ENCODE measurements around the gene TMEM121.

TMEM121 gene

GRCh38 chr14:105490267-105490571 is 36.2 kb upstream of the TMEM121 start:
- no peaks in the 10 kb centered on the region for H3K27me3 ChIP-seq (ENCODE audit: control insufficient read depth, insufficient read depth, low read length)
- no peaks in the 10 kb centered on the region for H3K36me3 ChIP-seq (ENCODE audit: control insufficient read depth, insufficient read depth, low read length)
- H3K4me3 ChIP-seq (ENCODE audit: low read length) = peak overlapping the region; percentile 32
- peaks cover 45% of the 10 kb centered on the region for H3K4me1 ChIP-seq (ENCODE audit: control insufficient read depth, insufficient read depth, low read length)
- no peaks in the 10 kb centered on the region for H3K9me3 ChIP-seq (ENCODE audit: control insufficient read depth, low read length)
- H3K9ac ChIP-seq (ENCODE audit: low read length) = peak overlapping the region; percentile 74

- Histone ChIP-seq H3K9me3 (ENCODE audit: control insufficient read depth, low read length) (no peaks in the 10 kb centered on the region), H3K27me3 (ENCODE audit: control insufficient read depth, insufficient read depth, low read length) (no peaks in the 10 kb centered on the region), H3K4me3 (ENCODE audit: low read length) (peak within 1 kb of the TSS; percentile 56), H3K9ac (ENCODE audit: low read length) (peak within 1 kb of the TSS; percentile 79), H3K36me3 (ENCODE audit: control insufficient read depth, insufficient read depth, low read length) (no peaks in the 10 kb centered on the region), H3K4me1 (ENCODE audit: control insufficient read depth, insufficient read depth, low read length) (peaks cover 39% of the 10 kb centered on the region)
These were observed 35.6 kb upstream of the TMEM121 start, which contains the start of gene TEDC1 for GRCh38 chr14:105490572-105491365. TSS of gene TEDC1 (plus strand) at chr14:105491246. CDS start at chr14:105491376, 130 bp downstream.

- no peaks in the 10 kb centered on the region for H3K9me3 ChIP-seq (ENCODE audit: control insufficient read depth, low read length)
- H3K9ac ChIP-seq (ENCODE audit: low read length) = peak overlapping the region; percentile 79
- H3K36me3 ChIP-seq (ENCODE audit: control insufficient read depth, insufficient read depth, low read length) = no peaks in the 10 kb centered on the region
- peak overlapping the region; percentile 56 for H3K4me3 ChIP-seq (ENCODE audit: low read length)
- H3K27me3 ChIP-seq (ENCODE audit: control insufficient read depth, insufficient read depth, low read length) = no peaks in the 10 kb centered on the region
- H3K4me1 ChIP-seq (ENCODE audit: control insufficient read depth, insufficient read depth, low read length) = peaks cover 32% of the 10 kb centered on the region
These were observed 34.9 kb upstream of the TMEM121 start for GRCh38 chr14:105491366-105491973.

- Histone ChIP-seq H3K4me3 (ENCODE audit: low read length) (no peak overlapping the region), H3K9me3 (ENCODE audit: control insufficient read depth, low read length) (no peaks in the 10 kb centered on the region), H3K4me1 (ENCODE audit: control insufficient read depth, insufficient read depth, low read length) (peaks cover 29% of the 10 kb centered on the region), H3K36me3 (ENCODE audit: control insufficient read depth, insufficient read depth, low read length) (no peaks in the 10 kb centered on the region), H3K27me3 (ENCODE audit: control insufficient read depth, insufficient read depth, low read length) (no peaks in the 10 kb centered on the region), H3K9ac (ENCODE audit: low read length) (no peak overlapping the region)
These were observed 34.1 kb upstream of the TMEM121 start for GRCh38 chr14:105492031-105492970.

GRCh38 chr14:105492971-105493871 is 33.2 kb upstream of the TMEM121 start:
- Histone ChIP-seq H3K9ac (ENCODE audit: low read length) (no peak overlapping the region), H3K36me3 (ENCODE audit: control insufficient read depth, insufficient read depth, low read length) (no peaks in the 10 kb centered on the region), H3K4me3 (ENCODE audit: low read length) (no peak overlapping the region), H3K27me3 (ENCODE audit: control insufficient read depth, insufficient read depth, low read length) (no peaks in the 10 kb centered on the region), H3K9me3 (ENCODE audit: control insufficient read depth, low read length) (no peaks in the 10 kb centered on the region), H3K4me1 (ENCODE audit: control insufficient read depth, insufficient read depth, low read length) (peaks cover 21% of the 10 kb centered on the region)

- no peak overlapping the region for H3K9ac ChIP-seq (ENCODE audit: low read length)
- no peaks in the 10 kb centered on the region for H3K9me3 ChIP-seq (ENCODE audit: control insufficient read depth, low read length)
- no peaks in the 10 kb centered on the region for H3K36me3 ChIP-seq (ENCODE audit: control insufficient read depth, insufficient read depth, low read length)
- H3K27me3 ChIP-seq (ENCODE audit: control insufficient read depth, insufficient read depth, low read length) = no peaks in the 10 kb centered on the region
- no peak overlapping the region for H3K4me3 ChIP-seq (ENCODE audit: low read length)
- H3K4me1 ChIP-seq (ENCODE audit: control insufficient read depth, insufficient read depth, low read length) = peaks cover 13% of the 10 kb centered on the region
These were observed 32.3 kb upstream of the TMEM121 start for GRCh38 chr14:105493921-105494605.

GRCh38 chr14:105494606-105494929 is 31.8 kb upstream of the TMEM121 start:
- Histone ChIP-seq H3K9ac (ENCODE audit: low read length) (no peak overlapping the region), H3K9me3 (ENCODE audit: control insufficient read depth, low read length) (no peaks in the 10 kb centered on the region), H3K36me3 (ENCODE audit: control insufficient read depth, insufficient read depth, low read length) (no peaks in the 10 kb centered on the region), H3K4me3 (ENCODE audit: low read length) (no peak overlapping the region), H3K27me3 (ENCODE audit: control insufficient read depth, insufficient read depth, low read length) (no peaks in the 10 kb centered on the region), H3K4me1 (ENCODE audit: control insufficient read depth, insufficient read depth, low read length) (peaks cover 8% of the 10 kb centered on the region)

- H3K27me3 ChIP-seq (ENCODE audit: control insufficient read depth, insufficient read depth, low read length) = no peaks in the 10 kb centered on the region
- H3K4me3 ChIP-seq (ENCODE audit: low read length) = no peak overlapping the region
- no peak overlapping the region for H3K9ac ChIP-seq (ENCODE audit: low read length)
- peaks cover 5% of the 10 kb centered on the region for H3K4me1 ChIP-seq (ENCODE audit: control insufficient read depth, insufficient read depth, low read length)
- H3K36me3 ChIP-seq (ENCODE audit: control insufficient read depth, insufficient read depth, low read length) = no peaks in the 10 kb centered on the region
- H3K9me3 ChIP-seq (ENCODE audit: control insufficient read depth, low read length) = no peaks in the 10 kb centered on the region
These were observed 31.0 kb upstream of the TMEM121 start for GRCh38 chr14:105495101-105495989.

GRCh38 chr14:105495990-105496830 is 30.2 kb upstream of the TMEM121 start:
- H3K9ac ChIP-seq (ENCODE audit: low read length) = no peak overlapping the region
- H3K36me3 ChIP-seq (ENCODE audit: control insufficient read depth, insufficient read depth, low read length) = no peaks in the 10 kb centered on the region
- H3K4me3 ChIP-seq (ENCODE audit: low read length) = no peak overlapping the region
- no peaks in the 10 kb centered on the region for H3K27me3 ChIP-seq (ENCODE audit: control insufficient read depth, insufficient read depth, low read length)
- no peaks in the 10 kb centered on the region for H3K9me3 ChIP-seq (ENCODE audit: control insufficient read depth, low read length)
- peaks cover 5% of the 10 kb centered on the region for H3K4me1 ChIP-seq (ENCODE audit: control insufficient read depth, insufficient read depth, low read length)
